Stimulated activated CD4-positive, alpha-beta T cell treated with anti-CD3 and anti-CD28 coated beads, Interleukin-1b, Interleukin-23, amount 100 ng/mL, for 4 hours (primary cell): Measurements from ENCODE around the gene ELK3.
"Not testable (repeated sequence)": the region's sequence is repeated elsewhere in the genome, so short reads cannot be mapped to it uniquely, and the experiment has no call there.

Experiments used
- DNase-seq, 2 donors: peaks; one replicate each; pipeline ENCODE4 v3.0.0-alpha.2; 2020; ENCODE audit warnings: low read depth in 2 of 2

The ELK3 gene

GRCh38 chr12:96305665-96306064 lies 111.5 kb downstream of the ELK3 start:
- no peak for DNase-seq

DNA sequence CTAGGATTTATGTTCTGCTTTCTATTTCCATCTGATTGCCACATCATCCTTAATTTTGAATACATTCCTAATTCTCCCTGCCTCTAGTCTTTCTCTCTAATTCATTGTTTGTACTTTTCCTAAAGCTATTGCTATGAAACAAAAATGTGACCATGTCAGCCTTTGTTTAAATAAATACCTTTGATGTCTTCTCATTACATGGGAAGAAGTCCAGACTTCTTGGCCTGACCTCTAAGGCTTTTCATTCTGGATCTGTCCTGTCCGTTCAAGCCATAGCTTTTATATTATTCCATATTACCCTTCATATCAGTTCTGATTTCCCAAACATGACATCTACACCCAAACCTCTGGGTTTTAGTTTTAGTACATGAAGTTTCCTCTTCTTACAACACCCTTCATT lies 114.7 kb downstream of the ELK3 start:
- no peak for DNase-seq

GRCh38 chr12:96310067-96310466 lies 115.9 kb downstream of the ELK3 start:
- no peak for DNase-seq

GRCh38 chr12:96311191-96311590 lies 117.0 kb downstream of the ELK3 start:
- no peak for DNase-seq

DNA sequence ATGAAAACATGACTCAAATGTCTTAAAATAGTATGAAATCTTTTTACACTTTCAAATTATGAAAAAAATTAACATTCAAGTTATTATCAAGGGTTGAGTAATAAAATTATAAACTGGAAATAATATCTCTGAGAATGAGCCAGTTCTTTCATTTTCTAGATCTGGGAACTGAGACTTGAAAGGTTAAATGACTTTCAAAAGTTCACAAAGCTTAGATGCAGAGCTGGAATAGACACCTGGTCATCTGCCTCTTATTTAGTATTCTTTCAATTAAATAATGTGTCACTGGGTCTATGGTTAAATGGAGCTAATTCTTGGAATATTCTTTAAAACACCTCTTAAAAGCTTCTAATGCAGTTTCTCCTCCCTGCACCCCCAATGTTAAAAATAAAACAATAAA lies 119.4 kb downstream of the ELK3 start:
- DNase-seq, result no peak

GRCh38 chr12:96314723-96315122 lies 120.5 kb downstream of the ELK3 start:
- no peak for DNase-seq

DNA sequence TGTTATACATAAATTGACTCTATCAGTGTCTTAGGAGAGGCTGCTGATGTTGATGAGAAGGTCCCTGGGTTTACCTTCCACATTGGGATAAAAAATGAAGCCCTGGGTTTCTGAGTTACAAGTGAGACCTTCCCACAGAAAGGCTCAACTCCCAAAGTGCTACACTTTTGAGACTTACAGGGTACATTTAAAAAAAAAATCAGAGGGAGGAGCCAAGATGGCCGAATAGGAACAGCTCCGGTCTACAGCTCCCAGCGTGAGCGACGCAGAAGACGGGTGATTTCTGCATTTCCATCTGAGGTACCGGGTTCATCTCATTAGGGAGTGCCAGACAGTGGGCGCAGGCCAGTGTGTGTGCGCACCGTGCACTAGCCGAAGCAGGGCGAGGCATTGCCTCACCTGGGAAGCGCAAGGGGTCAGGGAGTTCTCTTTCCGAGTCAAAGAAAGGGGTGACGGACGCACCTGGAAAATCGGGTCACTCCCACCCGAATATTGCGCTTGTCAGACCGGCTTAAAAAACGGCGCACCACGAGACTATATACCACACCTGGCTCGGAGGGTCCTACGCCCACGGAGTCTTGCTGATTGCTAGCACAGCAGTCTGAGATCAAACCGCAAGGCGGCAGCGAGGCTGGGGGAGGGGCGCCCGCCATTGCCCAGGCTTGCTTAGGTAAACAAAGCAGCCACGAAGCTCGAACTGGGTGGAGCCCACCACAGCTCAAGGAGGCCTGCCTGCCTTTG lies 121.7 kb downstream of the ELK3 start:
- not testable (repeated sequence) for DNase-seq

DNA sequence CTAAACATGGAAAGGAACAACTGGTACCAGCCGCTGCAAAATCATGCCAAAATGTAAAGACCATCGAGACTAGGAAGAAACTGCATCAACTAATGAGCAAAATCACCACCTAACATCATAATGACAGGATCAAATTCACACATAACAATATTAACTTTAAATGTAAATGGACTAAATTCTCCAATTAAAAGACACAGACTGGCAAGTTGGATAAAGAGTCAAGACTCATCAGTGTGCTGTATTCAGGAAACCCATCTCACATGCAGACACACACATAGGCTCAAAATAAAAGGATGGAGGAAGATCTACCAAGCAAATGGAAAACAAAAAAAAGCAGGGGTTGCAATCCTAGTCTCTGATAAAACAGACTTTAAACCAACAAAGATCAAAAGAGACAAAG lies 123.6 kb downstream of the ELK3 start:
- not testable (repeated sequence) for DNase-seq
